ENCODE data around the gene CPEB4. TPM values are rescaled to one million over a fixed set of nuclear protein-coding genes. Genes with fewer than 3 reads are reported as not detected.

The CPEB4 gene
- total and polyA plus RNA-seq, 9 of the 15 experiments (the other 6 are each of a cell fraction or from before 2014, with no cell fraction given), result 7.4 to 21.3 (median 12.4) TPM

- TF ChIP-seq, protein P1, sequence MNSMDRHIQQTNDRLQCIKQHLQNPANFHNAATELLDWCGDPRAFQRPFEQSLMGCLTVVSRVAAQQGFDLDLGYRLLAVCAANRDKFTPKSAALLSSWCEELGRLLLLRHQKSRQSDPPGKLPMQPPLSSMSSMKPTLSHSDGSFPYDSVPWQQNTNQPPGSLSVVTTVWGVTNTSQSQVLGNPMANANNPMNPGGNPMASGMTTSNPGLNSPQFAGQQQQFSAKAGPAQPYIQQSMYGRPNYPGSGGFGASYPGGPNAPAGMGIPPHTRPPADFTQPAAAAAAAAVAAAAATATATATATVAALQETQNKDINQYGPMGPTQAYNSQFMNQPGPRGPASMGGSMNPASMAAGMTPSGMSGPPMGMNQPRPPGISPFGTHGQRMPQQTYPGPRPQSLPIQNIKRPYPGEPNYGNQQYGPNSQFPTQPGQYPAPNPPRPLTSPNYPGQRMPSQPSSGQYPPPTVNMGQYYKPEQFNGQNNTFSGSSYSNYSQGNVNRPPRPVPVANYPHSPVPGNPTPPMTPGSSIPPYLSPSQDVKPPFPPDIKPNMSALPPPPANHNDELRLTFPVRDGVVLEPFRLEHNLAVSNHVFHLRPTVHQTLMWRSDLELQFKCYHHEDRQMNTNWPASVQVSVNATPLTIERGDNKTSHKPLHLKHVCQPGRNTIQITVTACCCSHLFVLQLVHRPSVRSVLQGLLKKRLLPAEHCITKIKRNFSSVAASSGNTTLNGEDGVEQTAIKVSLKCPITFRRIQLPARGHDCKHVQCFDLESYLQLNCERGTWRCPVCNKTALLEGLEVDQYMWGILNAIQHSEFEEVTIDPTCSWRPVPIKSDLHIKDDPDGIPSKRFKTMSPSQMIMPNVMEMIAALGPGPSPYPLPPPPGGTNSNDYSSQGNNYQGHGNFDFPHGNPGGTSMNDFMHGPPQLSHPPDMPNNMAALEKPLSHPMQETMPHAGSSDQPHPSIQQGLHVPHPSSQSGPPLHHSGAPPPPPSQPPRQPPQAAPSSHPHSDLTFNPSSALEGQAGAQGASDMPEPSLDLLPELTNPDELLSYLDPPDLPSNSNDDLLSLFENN (IDR thresholded peaks at IDR 0.05; ENCODE audit: low read depth in 2 of 2, low read length in 2 of 2), result peak in 1 of 2 experiments; percentile 65; a peak in 1 of 4 replicates
- TF ChIP-seq RAD51 (IDR thresholded peaks at IDR 0.05; ENCODE audit: borderline replicate concordance, low read depth) (peak; percentile 96), FOXK1 (CRISPR knock-in tag; IDR thresholded peaks at IDR 0.05; ENCODE audit: borderline replicate concordance) (peak; percentile 77; the same call in 1 of the 2 replicates), RUNX1 (IDR thresholded peaks at IDR 0.05; ENCODE audit: low read depth) (0 out of 2 replicates have a peak, but pooled peaks have one; percentile 48), SNRNP70 (optimal IDR thresholded peaks at IDR 0.05; ENCODE audit: low read depth, low read length) (no peak), KLF13 (tag; IDR thresholded peaks at IDR 0.05; ENCODE audit: borderline replicate concordance, low read depth) (peak; percentile 68), SMARCA4 (IDR thresholded peaks at IDR 0.05) (peak; percentile 37; the same call in 1 of the 2 replicates), PTTG1 (tag; IDR thresholded peaks at IDR 0.05; ENCODE audit: low read depth) (no peak), NONO (IDR thresholded peaks at IDR 0.05; ENCODE audit: low read depth in 2 of 2, low read length in 1 of 2) (0 out of 4 replicates have a peak, but pooled peaks of 1 of the 2 experiments have one; percentile 15), L3MBTL2 (IDR thresholded peaks at IDR 0.05) (peak; percentile 78; the same call in 1 of the 2 replicates), KLF6 (CRISPR knock-in tag; IDR thresholded peaks at IDR 0.05; ENCODE audit: borderline replicate concordance) (peak; percentile 68; the same call in 1 of the 2 replicates), FOXJ2 (tag; IDR thresholded peaks at IDR 0.05) (0 out of 2 replicates have a peak, but pooled peaks have one; percentile 34), TGIF2 (CRISPR knock-in tag; IDR thresholded peaks at IDR 0.05) (peak; percentile 100), CCNT2 (IDR thresholded peaks at IDR 0.05; ENCODE audit: borderline replicate concordance, extremely low read depth, insufficient read length, low read depth, low read length) (peak; percentile 46), EP400 (IDR thresholded peaks at IDR 0.05) (peak; percentile 98), KLF1 (tag; IDR thresholded peaks at IDR 0.05) (0 out of 2 replicates have a peak, but pooled peaks have one; percentile 76), IFI16 (CRISPR knock-in tag; IDR thresholded peaks at IDR 0.05) (no peak)
- TF ChIP-seq, protein P2, sequence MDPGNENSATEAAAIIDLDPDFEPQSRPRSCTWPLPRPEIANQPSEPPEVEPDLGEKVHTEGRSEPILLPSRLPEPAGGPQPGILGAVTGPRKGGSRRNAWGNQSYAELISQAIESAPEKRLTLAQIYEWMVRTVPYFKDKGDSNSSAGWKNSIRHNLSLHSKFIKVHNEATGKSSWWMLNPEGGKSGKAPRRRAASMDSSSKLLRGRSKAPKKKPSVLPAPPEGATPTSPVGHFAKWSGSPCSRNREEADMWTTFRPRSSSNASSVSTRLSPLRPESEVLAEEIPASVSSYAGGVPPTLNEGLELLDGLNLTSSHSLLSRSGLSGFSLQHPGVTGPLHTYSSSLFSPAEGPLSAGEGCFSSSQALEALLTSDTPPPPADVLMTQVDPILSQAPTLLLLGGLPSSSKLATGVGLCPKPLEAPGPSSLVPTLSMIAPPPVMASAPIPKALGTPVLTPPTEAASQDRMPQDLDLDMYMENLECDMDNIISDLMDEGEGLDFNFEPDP (CRISPR knock-in tag; IDR thresholded peaks at IDR 0.05), result no peak
- TF ChIP-seq, protein P3, sequence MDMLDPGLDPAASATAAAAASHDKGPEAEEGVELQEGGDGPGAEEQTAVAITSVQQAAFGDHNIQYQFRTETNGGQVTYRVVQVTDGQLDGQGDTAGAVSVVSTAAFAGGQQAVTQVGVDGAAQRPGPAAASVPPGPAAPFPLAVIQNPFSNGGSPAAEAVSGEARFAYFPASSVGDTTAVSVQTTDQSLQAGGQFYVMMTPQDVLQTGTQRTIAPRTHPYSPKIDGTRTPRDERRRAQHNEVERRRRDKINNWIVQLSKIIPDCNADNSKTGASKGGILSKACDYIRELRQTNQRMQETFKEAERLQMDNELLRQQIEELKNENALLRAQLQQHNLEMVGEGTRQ (CRISPR knock-in tag; IDR thresholded peaks at IDR 0.05), result peak; percentile 97
- TF ChIP-seq, protein P4, sequence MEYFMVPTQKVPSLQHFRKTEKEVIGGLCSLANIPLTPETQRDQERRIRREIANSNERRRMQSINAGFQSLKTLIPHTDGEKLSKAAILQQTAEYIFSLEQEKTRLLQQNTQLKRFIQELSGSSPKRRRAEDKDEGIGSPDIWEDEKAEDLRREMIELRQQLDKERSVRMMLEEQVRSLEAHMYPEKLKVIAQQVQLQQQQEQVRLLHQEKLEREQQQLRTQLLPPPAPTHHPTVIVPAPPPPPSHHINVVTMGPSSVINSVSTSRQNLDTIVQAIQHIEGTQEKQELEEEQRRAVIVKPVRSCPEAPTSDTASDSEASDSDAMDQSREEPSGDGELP (CRISPR knock-in tag; IDR thresholded peaks at IDR 0.05; ENCODE audit: borderline replicate concordance), result peak; percentile 100
Measured at GRCh38 chr5:173887610-173888472, at the start of gene CPEB4 (continued).
